Measurements from ENCODE around the gene SORCS2.

The SORCS2 gene

GRCh38 chr4:7773401-7774180, 581.3 kb downstream of the SORCS2 start:
- TF ChIP-seq POLR2A (IDR thresholded peaks at IDR 0.05; ENCODE audit: extremely low read depth, insufficient read length) (no peak), MYC (IDR thresholded peaks at IDR 0.05; ENCODE audit: low read depth, low read length) (no peak), MAX (IDR thresholded peaks at IDR 0.05; ENCODE audit: low read depth, low read length) (no peak), CTCF (IDR thresholded peaks at IDR 0.05; ENCODE audit: low read depth, low read length) (no peak)
- DNase-seq (ENCODE audit: low read depth) = no peak
- no peak overlapping the region for H3K4me3 ChIP-seq (ENCODE audit: low read depth, low read length)

GRCh38 chr4:7774301-7775294, 582.3 kb downstream of the SORCS2 start:
- no peak for TF ChIP-seq POLR2A (IDR thresholded peaks at IDR 0.05; ENCODE audit: extremely low read depth, insufficient read length)
- TF ChIP-seq CTCF (IDR thresholded peaks at IDR 0.05; ENCODE audit: low read depth, low read length) = no peak
- no peak for TF ChIP-seq MYC (IDR thresholded peaks at IDR 0.05; ENCODE audit: low read depth, low read length)
- no peak for TF ChIP-seq MAX (IDR thresholded peaks at IDR 0.05; ENCODE audit: low read depth, low read length)
- no peak overlapping the region for H3K4me3 ChIP-seq (ENCODE audit: low read depth, low read length)
- DNase-seq (ENCODE audit: low read depth) = no peak

GRCh38 chr4:7775396-7775795, 583.1 kb downstream of the SORCS2 start:
- no peak for DNase-seq (ENCODE audit: low read depth)
- no peak overlapping the region for H3K4me3 ChIP-seq (ENCODE audit: low read depth, low read length)
- TF ChIP-seq POLR2A (IDR thresholded peaks at IDR 0.05; ENCODE audit: extremely low read depth, insufficient read length) = no peak

- TF ChIP-seq MYC (IDR thresholded peaks at IDR 0.05; ENCODE audit: low read depth, low read length) (no peak), MAX (IDR thresholded peaks at IDR 0.05; ENCODE audit: low read depth, low read length) (no peak), CTCF (IDR thresholded peaks at IDR 0.05; ENCODE audit: low read depth, low read length) (no peak), POLR2A (IDR thresholded peaks at IDR 0.05; ENCODE audit: extremely low read depth, insufficient read length) (no peak)
- no peak overlapping the region for H3K4me3 ChIP-seq (ENCODE audit: low read depth, low read length)
- DNase-seq (ENCODE audit: low read depth) = no peak
Measured at GRCh38 chr4:7777017-7777710, 584.8 kb downstream of the SORCS2 start.

- DNase-seq (ENCODE audit: low read depth) = no peak
- H3K4me3 ChIP-seq (ENCODE audit: low read depth, low read length) = no peak overlapping the region
- TF ChIP-seq CTCF (IDR thresholded peaks at IDR 0.05; ENCODE audit: low read depth, low read length) (no peak), MAX (IDR thresholded peaks at IDR 0.05; ENCODE audit: low read depth, low read length) (no peak), MYC (IDR thresholded peaks at IDR 0.05; ENCODE audit: low read depth, low read length) (no peak), POLR2A (IDR thresholded peaks at IDR 0.05; ENCODE audit: extremely low read depth, insufficient read length) (no peak)
Measured at GRCh38 chr4:7777871-7778509, 585.7 kb downstream of the SORCS2 start.
